Upper lobe of left lung (tissue), 4 donors: Measurements from ENCODE around the gene LYZL2.

Source experiments
- CTCF ChIP-seq, 6 experiments: fragments of 450-650 bp in 4 of 6; fragments of 200-600 bp in 2 of 6; sonication (generic) in 2 of 6; IDR thresholded peaks; one replicate each; pipeline ENCODE4 v1.5.1; 2016 to 2019; ENCODE audit warnings: antibody characterized with exemption in 6 of 6
- EP300 ChIP-seq, 4 donors: sonication (generic); formaldehyde crosslinking; IDR thresholded peaks; one replicate each; pipeline ENCODE4 v1.5.1; 2017; ENCODE audit warnings: antibody characterized with exemption in 4 of 4, control low read depth in 2 of 4
- POLR2A ChIP-seq, 4 donors: fragments of 450-650 bp; IDR thresholded peaks; one replicate each; pipeline ENCODE4 v1.5.1; 2016 to 2017; ENCODE audit warnings: antibody characterized with exemption in 4 of 4, mild to moderate bottlenecking in 2 of 4
- POLR2AphosphoS5 ChIP-seq, 2 donors: sonication (generic); formaldehyde crosslinking; IDR thresholded peaks; one replicate each; pipeline ENCODE4 v1.5.1; 2017; ENCODE audit warnings: antibody characterized with exemption in 2 of 2

- TF ChIP-seq CTCF (IDR thresholded peaks at IDR 0.05) (no peak), POLR2AphosphoS5 (IDR thresholded peaks at IDR 0.05) (no peak), EP300 (IDR thresholded peaks at IDR 0.05) (no peak), POLR2A (IDR thresholded peaks at IDR 0.05) (no peak)
These were observed 26.0 kb downstream of the LYZL2 start for GRCh38 chr10:30603589-30603988.
